Keratinocyte (primary cell): ENCODE data around the gene NBEA. TPM values are rescaled to one million over a fixed set of nuclear protein-coding genes. Genes with fewer than 3 reads are reported as not detected.

Source experiments
- DNase-seq: peaks from one replicate; pipeline ENCODE4 v3.0.0-alpha.2; 2011; ENCODE audit warnings: low read depth, missing footprints, low spot score
- FAIRE-seq: peaks from 2 replicates; lab custom pipeline; 2011; peaks lifted over from hg19 to GRCh38; lab: Jason Lieb, UNC
- H2AFZ ChIP-seq: 2 replicates; pipeline ENCODE4 v1.6.0; 2012; ENCODE audit warnings: low read length, control low read depth, inconsistent platforms; ENCODE audit not compliant: control insufficient read depth
- H3K27ac ChIP-seq: 2 replicates; pipeline ENCODE4 v1.5.1; 2011; ENCODE audit warnings: low read length; ENCODE audit not compliant: control insufficient read depth, insufficient read depth
- H3K27me3 ChIP-seq: 3 replicates; pipeline ENCODE4 v1.6.0; 2011; ENCODE audit warnings: low read length; ENCODE audit not compliant: control insufficient read depth, insufficient read depth; ENCODE audit errors: extremely low read depth
- H3K36me3 ChIP-seq, 2 experiments: 2 replicates in 1 of 2; 3 replicates in 1 of 2; pipeline ENCODE4 v1.5.1; 2011; ENCODE audit warnings: low read length in 2 of 2, mild to moderate bottlenecking in 1 of 2; ENCODE audit not compliant: control insufficient read depth in 2 of 2, insufficient read depth in 2 of 2; ENCODE audit errors: extremely low read depth in 1 of 2
- H3K4me1 ChIP-seq: 3 replicates; pipeline ENCODE4 v1.5.1; 2011; ENCODE audit warnings: low read length; ENCODE audit not compliant: control insufficient read depth, insufficient read depth; ENCODE audit errors: extremely low read depth
- H3K4me2 ChIP-seq: 3 replicates; pipeline ENCODE4 v1.6.0; 2011; ENCODE audit warnings: low read depth, low read length; ENCODE audit not compliant: control insufficient read depth, insufficient read depth; ENCODE audit errors: extremely low read depth
- H3K4me3 ChIP-seq, 3 experiments: fragments of 200-600 bp in 1 of 3; sonication (generic) in 1 of 3; 2 replicates in 2 of 3; 3 replicates in 1 of 3; pipeline ENCODE4 v1.5.1; 2011 to 2016; ENCODE audit warnings: low read length in 3 of 3, mild to moderate bottlenecking in 3 of 3, control low read depth in 2 of 3, inconsistent platforms in 1 of 3, low read depth in 1 of 3, mixed read lengths in 1 of 3, mixed run types in 1 of 3, moderate library complexity in 1 of 3; ENCODE audit not compliant: control insufficient read depth in 2 of 3, insufficient read depth in 2 of 3; ENCODE audit errors: extremely low read depth in 1 of 3
- H3K79me2 ChIP-seq: 2 replicates; pipeline ENCODE4 v1.6.0; 2012; ENCODE audit warnings: low read length; ENCODE audit not compliant: control insufficient read depth, insufficient read depth
- H3K9ac ChIP-seq: 3 replicates; pipeline ENCODE4 v1.6.0; 2011; ENCODE audit warnings: low read length; ENCODE audit not compliant: control insufficient read depth, insufficient read depth; ENCODE audit errors: extremely low read depth
- H3K9me1 ChIP-seq: 3 replicates; pipeline ENCODE4 v1.6.0; 2011; ENCODE audit warnings: low read length; ENCODE audit not compliant: control insufficient read depth, insufficient read depth; ENCODE audit errors: extremely low read depth
- H3K9me3 ChIP-seq: 2 replicates; pipeline ENCODE4 v1.5.1; 2012; ENCODE audit warnings: low read depth, low read length; ENCODE audit not compliant: control insufficient read depth
- H4K20me1 ChIP-seq: 3 replicates; pipeline ENCODE4 v1.6.0; 2011; ENCODE audit warnings: low read length; ENCODE audit not compliant: control insufficient read depth, insufficient read depth; ENCODE audit errors: extremely low read depth
- CTCF ChIP-seq, 3 experiments: IDR thresholded peaks in 1 of 3; conservative IDR thresholded peaks in 1 of 3; optimal IDR thresholded peaks in 1 of 3; 2 replicates in 2 of 3; 3 replicates in 1 of 3; pipeline versions ENCODE3 to v1.5.1; 2011; ENCODE audit warnings: low read length in 3 of 3, mild to moderate bottlenecking in 3 of 3, moderate library complexity in 2 of 3, control low read depth in 1 of 3, inconsistent platforms in 1 of 3; ENCODE audit not compliant: insufficient read depth in 2 of 3; ENCODE audit errors: extremely low read depth in 1 of 3
- EZH2 ChIP-seq: IDR thresholded peaks from one replicate; pipeline ENCODE4 v1.6.1; 2012; ENCODE audit warnings: inconsistent platforms, mild to moderate bottlenecking, low read length, moderate library complexity
- dilution Hi-C: fragments of 300-500 bp; cut with MboI; formaldehyde crosslinking; loops from one replicate; pipeline ENCODE4 v1.7.0; 2020; ENCODE audit warnings: low sequenced_read_pairs; ENCODE audit not compliant: extremely low pct_ligation_motif_present
- polyA plus RNA-seq, 5 experiments: library from polyadenylated mRNA; depleted of rRNA in 3 of 5; stranded (reverse) in 3 of 5; stranded (forward) in 1 of 5; unstranded in 1 of 5; fragments of >200 nt; gene quantifications; 1 replicate in 1 of 5; 2 replicates in 3 of 5; 3 replicates in 1 of 5; pipeline versions ENCODE4 v1.2.1 to v1.2.3, GENCODE V29; 2011 to 2012; ENCODE audit warnings: missing spikeins in 2 of 5, low read depth in 1 of 5, low replicate concordance in 1 of 5

NBEA gene
- polyA plus RNA-seq, 1 donor (not counting 4 experiments of a cell fraction or from before 2014, with no cell fraction given): 0.05 TPM

- H3K27me3 ChIP-seq: no peaks in the 10 kb centered on the region
- H3K9me3 ChIP-seq: no peaks in the 10 kb centered on the region
- H3K9me1 ChIP-seq: no peaks in the 10 kb centered on the region
- FAIRE-seq (no peak), DNase-seq (no peak)
- no peak overlapping the region for H2AFZ ChIP-seq
- H3K4me1 ChIP-seq: no peaks in the 10 kb centered on the region
- no peak overlapping the region for H3K9ac ChIP-seq
- no peak for TF ChIP-seq CTCF (optimal IDR thresholded peaks at IDR 0.05 in 1 of 3, IDR thresholded peaks at IDR 0.05 in 1 of 3, conservative IDR thresholded peaks at IDR 0.05 in 1 of 3; ENCODE audit: extremely low read depth in 1 of 3, insufficient read depth in 2 of 3, low read length in 3 of 3)
- TF ChIP-seq EZH2: no peak
- no peaks in the 10 kb centered on the region for H4K20me1 ChIP-seq
- H3K27ac ChIP-seq: no peak overlapping the region
- H3K4me3 ChIP-seq: no peak overlapping the region
- H3K36me3 ChIP-seq: no peaks in the 10 kb centered on the region
- dilution Hi-C loops: no loop called here
- H3K79me2 ChIP-seq: no peaks in the 10 kb centered on the region
- H3K4me2 ChIP-seq: no peak overlapping the region
Measured at GRCh38 chr13:35285677-35286076, 343.6 kb downstream of the NBEA start.

- H3K4me2 ChIP-seq: no peak overlapping the region
- no peak overlapping the region for H2AFZ ChIP-seq
- no peak for DNase-seq
- FAIRE-seq: no peak
- no peak overlapping the region for H3K27ac ChIP-seq
- H4K20me1 ChIP-seq: no peaks in the 10 kb centered on the region
- H3K36me3 ChIP-seq: no peaks in the 10 kb centered on the region
- no peak overlapping the region for H3K9ac ChIP-seq
- H3K9me1 ChIP-seq: no peaks in the 10 kb centered on the region
- no peaks in the 10 kb centered on the region for H3K9me3 ChIP-seq
- H3K4me1 ChIP-seq: no peaks in the 10 kb centered on the region
- TF ChIP-seq EZH2: no peak
- no peak for TF ChIP-seq CTCF (optimal IDR thresholded peaks at IDR 0.05 in 1 of 3, IDR thresholded peaks at IDR 0.05 in 1 of 3, conservative IDR thresholded peaks at IDR 0.05 in 1 of 3; ENCODE audit: extremely low read depth in 1 of 3, insufficient read depth in 2 of 3, low read length in 3 of 3)
- no peak overlapping the region for H3K4me3 ChIP-seq
- no peaks in the 10 kb centered on the region for H3K79me2 ChIP-seq
- dilution Hi-C loops: no loop called here
- no peaks in the 10 kb centered on the region for H3K27me3 ChIP-seq
Measured at GRCh38 chr13:35292329-35292728, 350.3 kb downstream of the NBEA start.
